DND-41 (cell line): ENCODE measurements around the gene EEFSEC.

Experiments used
- ATAC-seq: fragments of 200-7000 bp; cut with Tn5 transposase; 3 replicates; pipeline ENCODE4 v1.9.1; 2021; ENCODE audit warnings: low read depth; ENCODE audit not compliant: insufficient read depth
- DNase-seq: peaks from one replicate; pipeline ENCODE4 v3.0.0-alpha.2; 2020
- H2AFZ ChIP-seq: 2 replicates; pipeline ENCODE4 v1.6.0; 2012; ENCODE audit warnings: low read depth, low read length
- H3K27ac ChIP-seq: 2 replicates; pipeline ENCODE4 v1.5.1; 2012; ENCODE audit warnings: low read length, inconsistent platforms
- H3K27me3 ChIP-seq: fragments of 200-600 bp; sonication (generic); 2 replicates; pipeline ENCODE4 v1.6.0; 2012; ENCODE audit warnings: low read length, mild to moderate bottlenecking, inconsistent platforms; ENCODE audit not compliant: insufficient read depth, poor library complexity
- H3K36me3 ChIP-seq: 2 replicates; pipeline ENCODE4 v1.5.1; 2012; ENCODE audit warnings: low read length, inconsistent platforms; ENCODE audit not compliant: insufficient read depth
- H3K4me1 ChIP-seq: 2 replicates; pipeline ENCODE4 v1.5.1; 2012; ENCODE audit warnings: mild to moderate bottlenecking, low read length; ENCODE audit not compliant: insufficient read depth
- H3K4me2 ChIP-seq: 2 replicates; pipeline ENCODE4 v1.6.0; 2012; ENCODE audit warnings: mild to moderate bottlenecking, moderate library complexity, low read length, inconsistent platforms; ENCODE audit not compliant: insufficient read depth
- H3K4me3 ChIP-seq, 2 experiments: fragments of 200-600 bp in 1 of 2; shearing (Covaris generic) in 1 of 2; 2 replicates each; pipeline ENCODE4 v1.5.1; 2012 to 2016; ENCODE audit warnings: inconsistent platforms in 2 of 2, low read length in 2 of 2, mild to moderate bottlenecking in 2 of 2, low read depth in 1 of 2, moderate library complexity in 1 of 2
- H3K79me2 ChIP-seq: 2 replicates; pipeline ENCODE4 v1.6.0; 2012; ENCODE audit warnings: low read length, inconsistent platforms; ENCODE audit not compliant: insufficient read depth
- H3K9ac ChIP-seq: 2 replicates; pipeline ENCODE4 v1.6.0; 2012; ENCODE audit warnings: low read depth, mild to moderate bottlenecking, inconsistent platforms, low read length, moderate library complexity
- H3K9me3 ChIP-seq: 2 replicates; pipeline ENCODE4 v1.5.1; 2012; ENCODE audit warnings: low read length, moderate library complexity, mild to moderate bottlenecking, inconsistent platforms; ENCODE audit not compliant: insufficient read depth, severe bottlenecking
- H4K20me1 ChIP-seq: 2 replicates; pipeline ENCODE4 v1.6.0; 2012; ENCODE audit warnings: low read length; ENCODE audit not compliant: insufficient read depth
- CTCF ChIP-seq: IDR thresholded peaks from 2 replicates; pipeline ENCODE4 v1.5.1; 2012; ENCODE audit warnings: borderline replicate concordance, low read length, moderate library complexity, mild to moderate bottlenecking; ENCODE audit not compliant: poor library complexity, severe bottlenecking; ENCODE audit errors: extremely low read depth
- EZH2 ChIP-seq: IDR thresholded peaks from 3 replicates; pipeline ENCODE4 v1.6.1; 2012; ENCODE audit warnings: borderline replicate concordance, low read depth, mild to moderate bottlenecking, moderate library complexity, low read length, inconsistent platforms; ENCODE audit not compliant: severe bottlenecking

The EEFSEC gene

GRCh38 chr3:128226186-128226725 lies 73.0 kb downstream of the EEFSEC start:
- no peak overlapping the region for H3K9ac ChIP-seq
- peaks cover 11% of the 10 kb centered on the region for H4K20me1 ChIP-seq
- ATAC-seq (no peak), DNase-seq (no peak)
- no peak overlapping the region for H3K27ac ChIP-seq
- H3K4me2 ChIP-seq, result no peak overlapping the region
- peaks cover 15% of the 10 kb centered on the region for H3K9me3 ChIP-seq
- H3K4me3 ChIP-seq, result no peak overlapping the region
- no peak for TF ChIP-seq EZH2
- no peak for TF ChIP-seq CTCF
- H3K79me2 ChIP-seq, result no peaks in the 10 kb centered on the region
- H2AFZ ChIP-seq, result no peak overlapping the region
- H3K4me1 ChIP-seq, result no peaks in the 10 kb centered on the region
- no peaks in the 10 kb centered on the region for H3K36me3 ChIP-seq
- H3K27me3 ChIP-seq, result no peaks in the 10 kb centered on the region

- Histone ChIP-seq H3K4me2 (no peak overlapping the region), H2AFZ (no peak overlapping the region), H3K4me3 (no peak overlapping the region), H3K27ac (no peak overlapping the region), H3K79me2 (no peaks in the 10 kb centered on the region), H3K9me3 (peaks cover 12% of the 10 kb centered on the region), H3K27me3 (no peaks in the 10 kb centered on the region), H3K4me1 (no peaks in the 10 kb centered on the region), H4K20me1 (peaks cover 14% of the 10 kb centered on the region), H3K36me3 (no peaks in the 10 kb centered on the region), H3K9ac (no peak overlapping the region)
- ATAC-seq, result peak; percentile 63; the same call in 1 of the 3 replicates
- DNase-seq, result peak; percentile 17
- TF ChIP-seq EZH2 (no peak), CTCF (peak; percentile 61)
Measured at GRCh38 chr3:128226795-128227395, 73.6 kb downstream of the EEFSEC start.

- ATAC-seq (no peak), DNase-seq (no peak)
- Histone ChIP-seq H3K4me2 (no peak overlapping the region), H3K79me2 (no peaks in the 10 kb centered on the region), H3K4me3 (no peak overlapping the region), H3K9me3 (peaks cover 7% of the 10 kb centered on the region), H2AFZ (no peak overlapping the region), H3K9ac (no peak overlapping the region), H3K27ac (no peak overlapping the region), H3K4me1 (no peaks in the 10 kb centered on the region), H3K36me3 (no peaks in the 10 kb centered on the region), H4K20me1 (peaks cover 14% of the 10 kb centered on the region), H3K27me3 (no peaks in the 10 kb centered on the region)
- TF ChIP-seq EZH2 (no peak), CTCF (no peak)
Measured at GRCh38 chr3:128227507-128227906, 74.2 kb downstream of the EEFSEC start.
